HepG2 (cell line): ENCODE measurements around the gene TIPIN. TPM values are rescaled to one million over a fixed set of nuclear protein-coding genes. Genes with fewer than 3 reads are reported as not detected.

Source experiments
- FOXK1 ChIP-seq: sonication (generic); formaldehyde crosslinking; IDR thresholded peaks from 2 replicates; pipeline ENCODE4 v1.4.0; 2020; ENCODE audit warnings: low read depth, missing genetic modification reagents, borderline replicate concordance
- IKZF1 ChIP-seq: fragments of 450-650 bp; IDR thresholded peaks from 2 replicates; pipeline ENCODE4 v1.7.1; 2016
- JARID2 ChIP-seq: sonication (generic); formaldehyde crosslinking; IDR thresholded peaks from 2 replicates; pipeline ENCODE4 v1.8.1; 2023; ENCODE audit warnings: missing genetic modification reagents, inconsistent platforms; ENCODE audit not compliant: insufficient replicate concordance
- KLF16 ChIP-seq, 2 experiments: sonication (generic) in 1 of 2; formaldehyde crosslinking in 1 of 2; IDR thresholded peaks; 2 replicates each; pipeline versions ENCODE4 v1.6.1 to v1.8.0; 2016 to 2023; ENCODE audit warnings: missing genetic modification reagents in 2 of 2, missing compliant biosample characterization in 1 of 2
- SMAD9 ChIP-seq: sonication (generic); formaldehyde crosslinking; IDR thresholded peaks from 2 replicates; pipeline ENCODE4 v1.5.1; 2020; ENCODE audit warnings: mild to moderate bottlenecking, missing genetic modification reagents
- YEATS2 ChIP-seq: sonication (generic); formaldehyde crosslinking; IDR thresholded peaks from 2 replicates; pipeline ENCODE4 v1.4.0; 2020; ENCODE audit warnings: missing genetic modification reagents, borderline replicate concordance
- ZBTB38 ChIP-seq: sonication (generic); formaldehyde crosslinking; IDR thresholded peaks from 2 replicates; pipeline ENCODE4 v1.5.1; 2020; ENCODE audit warnings: mild to moderate bottlenecking, missing genetic modification reagents
- ZFYVE20 ChIP-seq: sonication (generic); formaldehyde crosslinking; IDR thresholded peaks from 2 replicates; pipeline ENCODE4 v1.8.0; 2023; ENCODE audit warnings: low read depth, mild to moderate bottlenecking, moderate library complexity, missing genetic modification reagents, borderline replicate concordance
- ZNF530 ChIP-seq: sonication (generic); formaldehyde crosslinking; IDR thresholded peaks from 2 replicates; pipeline ENCODE4 v1.5.0; 2020; ENCODE audit warnings: low read depth, mild to moderate bottlenecking, missing genetic modification reagents
- ZNF790 ChIP-seq: sonication (generic); formaldehyde crosslinking; IDR thresholded peaks from 2 replicates; pipeline ENCODE4 v1.8.0; 2022; ENCODE audit warnings: missing genetic modification reagents, mild to moderate bottlenecking, borderline replicate concordance
- polyA plus RNA-seq, 8 experiments: library from polyadenylated mRNA; depleted of rRNA in 3 of 8; stranded (reverse) in 7 of 8; unstranded in 1 of 8; fragments of >200 nt; fragmentation: Illumina TruSeq in 4 of 8; extraction: Trizol in 4 of 8; gene quantifications; 2 replicates each; pipeline versions ENCODE4 v1.2.1 to v1.2.3, GENCODE V29; 2011 to 2016; ENCODE audit warnings: low read depth in 4 of 8, missing spikeins in 1 of 8, mixed read lengths in 1 of 8; ENCODE audit not compliant: insufficient read depth in 1 of 8
- total RNA-seq, 5 experiments: library from RNA; depleted of rRNA; stranded (reverse); fragments of >200 nt; fragmentation: Illumina TruSeq; extraction: Trizol; gene quantifications; 2 replicates each; pipeline ENCODE4 v1.2.3, GENCODE V29; 2016; ENCODE audit warnings: low read depth in 1 of 5
- TF ChIP-seq, protein P1 (sequence below): sonication (generic); formaldehyde crosslinking; IDR thresholded peaks from 2 replicates; pipeline ENCODE4 v1.5.0; 2020; ENCODE audit warnings: missing genetic modification reagents
- TF ChIP-seq, protein P2 (sequence below): IDR thresholded peaks from 2 replicates; pipeline ENCODE4 v1.6.1; 2016; ENCODE audit warnings: low read depth, control low read depth
- TF ChIP-seq, protein P3 (sequence below): sonication (generic); formaldehyde crosslinking; IDR thresholded peaks from 2 replicates; pipeline ENCODE4 v1.4.0; 2020; ENCODE audit warnings: low read depth, missing genetic modification reagents
- TF ChIP-seq, protein P4 (sequence below): sonication (generic); formaldehyde crosslinking; conservative IDR thresholded peaks from 2 replicates; pipeline ENCODE4 v1.4.0; 2020; ENCODE audit warnings: missing genetic modification reagents
- TF ChIP-seq, protein P5 (sequence below): sonication (generic); formaldehyde crosslinking; IDR thresholded peaks from 2 replicates; pipeline ENCODE4 v1.4.0; 2020; ENCODE audit warnings: mild to moderate bottlenecking, missing genetic modification reagents
- TF ChIP-seq, protein P6 (sequence below): sonication (generic); formaldehyde crosslinking; IDR thresholded peaks from 2 replicates; pipeline ENCODE4 v1.8.1; 2023; ENCODE audit warnings: mild to moderate bottlenecking, missing genetic modification reagents

The TIPIN gene
- total and polyA plus RNA-seq, 2 of the 13 experiments (the other 11 are each of a cell fraction or from before 2014, with no cell fraction given) = 2.7 to 28.6 TPM

DNA sequence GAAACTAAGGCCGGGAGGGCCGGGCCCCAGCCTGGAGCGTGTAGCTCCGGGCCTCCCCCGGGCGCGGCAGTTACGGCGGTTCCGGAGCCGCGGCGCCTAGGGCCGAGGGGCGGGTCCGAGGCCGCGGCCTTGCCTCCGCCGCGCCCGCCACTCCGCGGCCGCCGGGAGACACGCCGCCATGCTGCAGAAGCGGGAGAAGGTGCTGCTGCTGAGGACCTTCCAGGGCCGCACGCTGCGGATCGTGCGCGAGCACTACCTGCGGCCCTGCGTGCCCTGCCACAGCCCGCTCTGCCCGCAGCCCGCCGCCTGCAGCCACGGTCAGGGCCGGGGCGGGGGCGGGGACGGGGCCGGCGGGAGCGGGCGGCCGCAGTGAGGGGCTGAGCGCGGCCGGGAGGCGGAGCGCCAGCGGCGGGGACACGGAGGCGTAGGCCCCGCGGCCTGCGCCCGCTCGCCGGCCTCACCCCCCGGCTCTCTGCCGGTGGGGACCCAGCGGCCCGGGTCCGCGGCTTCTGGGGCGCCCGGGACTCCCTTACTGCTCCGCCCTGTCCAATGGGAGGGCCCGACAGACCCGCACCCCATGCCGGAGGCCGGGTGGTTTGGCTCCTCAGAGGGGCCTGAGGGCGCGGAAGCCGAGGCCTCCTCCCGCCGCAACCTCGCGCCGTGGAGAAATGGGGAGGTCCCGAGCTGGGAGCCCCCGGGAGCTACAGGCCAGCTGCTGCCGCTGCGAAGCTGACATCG lies 62.9 kb downstream of the TIPIN start, which contains the start of gene DIS3L (continued):
- TF ChIP-seq, protein P1, sequence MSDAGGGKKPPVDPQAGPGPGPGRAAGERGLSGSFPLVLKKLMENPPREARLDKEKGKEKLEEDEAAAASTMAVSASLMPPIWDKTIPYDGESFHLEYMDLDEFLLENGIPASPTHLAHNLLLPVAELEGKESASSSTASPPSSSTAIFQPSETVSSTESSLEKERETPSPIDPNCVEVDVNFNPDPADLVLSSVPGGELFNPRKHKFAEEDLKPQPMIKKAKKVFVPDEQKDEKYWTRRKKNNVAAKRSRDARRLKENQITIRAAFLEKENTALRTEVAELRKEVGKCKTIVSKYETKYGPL = 0 out of 2 replicates have a peak, but pooled peaks have one; percentile 17
- TF ChIP-seq JARID2 (CRISPR knock-in tag) (no peak), FOXK1 (CRISPR knock-in tag) (peak; percentile 17; the same call in 1 of the 2 replicates), SMAD9 (CRISPR knock-in tag) (no peak), IKZF1 (no peak), ZNF530 (no peak), ZBTB38 (CRISPR knock-in tag) (peak; percentile 17; the same call in 1 of the 2 replicates), ZNF790 (CRISPR knock-in tag) (peak; percentile 11; the same call in 1 of the 2 replicates), ZFYVE20 (CRISPR knock-in tag) (peak; percentile 53; the same call in 1 of the 2 replicates), KLF16 (CRISPR knock-in tag; IDR thresholded peaks at IDR 0.05) (peak in 1 of 2 experiments; percentile 74; a peak in 2 of 4 replicates), YEATS2 (CRISPR knock-in tag) (no peak)
- TF ChIP-seq, protein P2, sequence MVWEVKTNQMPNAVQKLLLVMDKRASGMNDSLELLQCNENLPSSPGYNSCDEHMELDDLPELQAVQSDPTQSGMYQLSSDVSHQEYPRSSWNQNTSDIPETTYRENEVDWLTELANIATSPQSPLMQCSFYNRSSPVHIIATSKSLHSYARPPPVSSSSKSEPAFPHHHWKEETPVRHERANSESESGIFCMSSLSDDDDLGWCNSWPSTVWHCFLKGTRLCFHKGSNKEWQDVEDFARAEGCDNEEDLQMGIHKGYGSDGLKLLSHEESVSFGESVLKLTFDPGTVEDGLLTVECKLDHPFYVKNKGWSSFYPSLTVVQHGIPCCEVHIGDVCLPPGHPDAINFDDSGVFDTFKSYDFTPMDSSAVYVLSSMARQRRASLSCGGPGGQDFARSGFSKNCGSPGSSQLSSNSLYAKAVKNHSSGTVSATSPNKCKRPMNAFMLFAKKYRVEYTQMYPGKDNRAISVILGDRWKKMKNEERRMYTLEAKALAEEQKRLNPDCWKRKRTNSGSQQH (CRISPR knock-in tag) = 0 out of 2 replicates have a peak, but pooled peaks have one; percentile 50
- TF ChIP-seq, protein P3, sequence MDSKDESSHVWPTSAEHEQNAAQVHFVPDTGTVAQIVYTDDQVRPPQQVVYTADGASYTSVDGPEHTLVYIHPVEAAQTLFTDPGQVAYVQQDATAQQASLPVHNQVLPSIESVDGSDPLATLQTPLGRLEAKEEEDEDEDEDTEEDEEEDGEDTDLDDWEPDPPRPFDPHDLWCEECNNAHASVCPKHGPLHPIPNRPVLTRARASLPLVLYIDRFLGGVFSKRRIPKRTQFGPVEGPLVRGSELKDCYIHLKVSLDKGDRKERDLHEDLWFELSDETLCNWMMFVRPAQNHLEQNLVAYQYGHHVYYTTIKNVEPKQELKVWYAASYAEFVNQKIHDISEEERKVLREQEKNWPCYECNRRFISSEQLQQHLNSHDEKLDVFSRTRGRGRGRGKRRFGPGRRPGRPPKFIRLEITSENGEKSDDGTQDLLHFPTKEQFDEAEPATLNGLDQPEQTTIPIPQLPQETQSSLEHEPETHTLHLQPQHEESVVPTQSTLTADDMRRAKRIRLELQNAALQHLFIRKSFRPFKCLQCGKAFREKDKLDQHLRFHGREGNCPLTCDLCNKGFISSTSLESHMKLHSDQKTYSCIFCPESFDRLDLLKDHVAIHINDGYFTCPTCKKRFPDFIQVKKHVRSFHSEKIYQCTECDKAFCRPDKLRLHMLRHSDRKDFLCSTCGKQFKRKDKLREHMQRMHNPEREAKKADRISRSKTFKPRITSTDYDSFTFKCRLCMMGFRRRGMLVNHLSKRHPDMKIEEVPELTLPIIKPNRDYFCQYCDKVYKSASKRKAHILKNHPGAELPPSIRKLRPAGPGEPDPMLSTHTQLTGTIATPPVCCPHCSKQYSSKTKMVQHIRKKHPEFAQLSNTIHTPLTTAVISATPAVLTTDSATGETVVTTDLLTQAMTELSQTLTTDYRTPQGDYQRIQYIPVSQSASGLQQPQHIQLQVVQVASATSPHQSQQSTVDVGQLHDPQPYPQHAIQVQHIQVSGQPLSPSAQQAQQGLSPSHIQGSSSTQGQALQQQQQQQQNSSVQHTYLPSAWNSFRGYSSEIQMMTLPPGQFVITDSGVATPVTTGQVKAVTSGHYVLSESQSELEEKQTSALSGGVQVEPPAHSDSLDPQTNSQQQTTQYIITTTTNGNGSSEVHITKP (CRISPR knock-in tag) = 0 out of 2 replicates have a peak, but pooled peaks have one; percentile 46
- TF ChIP-seq, protein P4, sequence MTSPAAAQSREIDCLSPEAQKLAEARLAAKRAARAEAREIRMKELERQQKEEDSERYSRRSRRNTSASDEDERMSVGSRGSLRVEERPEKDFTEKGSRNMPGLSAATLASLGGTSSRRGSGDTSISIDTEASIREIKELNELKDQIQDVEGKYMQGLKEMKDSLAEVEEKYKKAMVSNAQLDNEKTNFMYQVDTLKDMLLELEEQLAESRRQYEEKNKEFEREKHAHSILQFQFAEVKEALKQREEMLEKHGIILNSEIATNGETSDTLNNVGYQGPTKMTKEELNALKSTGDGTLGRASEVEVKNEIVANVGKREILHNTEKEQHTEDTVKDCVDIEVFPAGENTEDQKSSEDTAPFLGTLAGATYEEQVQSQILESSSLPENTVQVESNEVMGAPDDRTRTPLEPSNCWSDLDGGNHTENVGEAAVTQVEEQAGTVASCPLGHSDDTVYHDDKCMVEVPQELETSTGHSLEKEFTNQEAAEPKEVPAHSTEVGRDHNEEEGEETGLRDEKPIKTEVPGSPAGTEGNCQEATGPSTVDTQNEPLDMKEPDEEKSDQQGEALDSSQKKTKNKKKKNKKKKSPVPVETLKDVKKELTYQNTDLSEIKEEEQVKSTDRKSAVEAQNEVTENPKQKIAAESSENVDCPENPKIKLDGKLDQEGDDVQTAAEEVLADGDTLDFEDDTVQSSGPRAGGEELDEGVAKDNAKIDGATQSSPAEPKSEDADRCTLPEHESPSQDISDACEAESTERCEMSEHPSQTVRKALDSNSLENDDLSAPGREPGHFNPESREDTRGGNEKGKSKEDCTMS = no peak
- TF ChIP-seq, protein P5, sequence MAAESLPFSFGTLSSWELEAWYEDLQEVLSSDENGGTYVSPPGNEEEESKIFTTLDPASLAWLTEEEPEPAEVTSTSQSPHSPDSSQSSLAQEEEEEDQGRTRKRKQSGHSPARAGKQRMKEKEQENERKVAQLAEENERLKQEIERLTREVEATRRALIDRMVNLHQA (CRISPR knock-in tag) = no peak
- TF ChIP-seq, protein P6, sequence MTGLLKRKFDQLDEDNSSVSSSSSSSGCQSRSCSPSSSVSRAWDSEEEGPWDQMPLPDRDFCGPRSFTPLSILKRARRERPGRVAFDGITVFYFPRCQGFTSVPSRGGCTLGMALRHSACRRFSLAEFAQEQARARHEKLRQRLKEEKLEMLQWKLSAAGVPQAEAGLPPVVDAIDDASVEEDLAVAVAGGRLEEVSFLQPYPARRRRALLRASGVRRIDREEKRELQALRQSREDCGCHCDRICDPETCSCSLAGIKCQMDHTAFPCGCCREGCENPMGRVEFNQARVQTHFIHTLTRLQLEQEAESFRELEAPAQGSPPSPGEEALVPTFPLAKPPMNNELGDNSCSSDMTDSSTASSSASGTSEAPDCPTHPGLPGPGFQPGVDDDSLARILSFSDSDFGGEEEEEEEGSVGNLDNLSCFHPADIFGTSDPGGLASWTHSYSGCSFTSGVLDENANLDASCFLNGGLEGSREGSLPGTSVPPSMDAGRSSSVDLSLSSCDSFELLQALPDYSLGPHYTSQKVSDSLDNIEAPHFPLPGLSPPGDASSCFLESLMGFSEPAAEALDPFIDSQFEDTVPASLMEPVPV (CRISPR knock-in tag) = no peak; the same call in 1 of the 2 replicates
